ENCODE data around the gene HDAC9. TPM values are rescaled to one million over a fixed set of nuclear protein-coding genes. Genes with fewer than 3 reads are reported as not detected.
A peak's percentile ranks its signal among the peaks of the same experiment; 100 is the strongest.

HDAC9 gene
- total and polyA plus RNA-seq, 2 donors, result 4.8 to 12.2 TPM

DNA sequence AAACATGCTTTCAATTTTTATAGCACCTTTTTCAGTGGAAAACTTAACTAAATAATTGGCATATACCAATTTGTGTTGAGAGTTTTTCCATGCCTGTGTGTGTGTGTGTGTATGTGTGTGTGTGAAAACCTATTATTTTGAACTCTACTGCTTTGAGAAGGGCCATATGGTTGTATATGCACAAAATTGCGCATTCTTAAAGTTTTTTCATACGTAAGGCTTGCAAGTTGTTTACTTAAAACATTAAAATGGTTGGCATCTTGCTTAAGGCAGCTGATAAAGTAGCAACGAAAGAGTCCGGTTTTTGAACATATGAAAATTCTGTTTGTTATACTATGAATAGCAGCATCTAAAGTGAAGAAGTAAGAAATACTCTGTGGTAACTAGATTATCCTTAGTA is 84.1 kb downstream of the HDAC9 start:
- WGBS, result 98% methylated on average over 4 of the region's 4 CpGs
- DNase-seq (ENCODE audit: low read depth in 6 of 9, low spot score in 9 of 9), result no peak
- H3K27me3 ChIP-seq (ENCODE audit: control insufficient read depth in 2 of 2, insufficient read depth in 1 of 2, low read length in 1 of 2), result no peaks in the 10 kb centered on the region
- H3K4me1 ChIP-seq (ENCODE audit: control insufficient read depth in 2 of 2, insufficient read depth in 2 of 2, low read length in 2 of 2), result no peaks in the 10 kb centered on the region
- H3K9me3 ChIP-seq (ENCODE audit: control insufficient read depth in 2 of 2, insufficient read depth in 1 of 2, low read length in 1 of 2), result no peaks in the 10 kb centered on the region
- H3K4me3 ChIP-seq (ENCODE audit: low read length in 2 of 2), result no peak overlapping the region
- no peaks in the 10 kb centered on the region for H3K36me3 ChIP-seq (ENCODE audit: control insufficient read depth in 2 of 2, insufficient read depth in 2 of 2, low read length in 1 of 2)
- H3K27ac ChIP-seq (ENCODE audit: low read depth in 1 of 2, low read length in 1 of 2), result no peak overlapping the region

DNA sequence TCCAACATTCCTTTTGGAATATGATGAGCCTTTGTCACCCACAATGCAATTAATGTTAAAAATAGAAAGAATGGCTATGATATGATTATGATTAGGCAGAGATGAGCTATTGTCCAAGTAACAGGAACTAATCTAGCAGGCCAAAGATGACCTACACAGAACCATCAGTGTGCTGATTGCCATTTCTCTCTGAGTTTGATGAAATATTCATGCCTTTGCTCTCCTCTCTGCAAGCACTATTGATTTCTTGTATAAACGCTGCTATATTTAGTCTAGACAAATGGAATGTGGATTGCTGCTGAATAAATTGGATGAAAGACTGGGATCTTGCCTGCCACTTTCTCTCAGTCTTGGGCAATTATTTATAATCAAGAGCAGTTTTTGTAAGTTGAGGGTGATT is 85.4 kb downstream of the HDAC9 start:
- no peak for DNase-seq (ENCODE audit: low read depth in 6 of 9, low spot score in 9 of 9)
- Histone ChIP-seq H3K27me3 (ENCODE audit: control insufficient read depth in 2 of 2, insufficient read depth in 1 of 2, low read length in 1 of 2) (no peaks in the 10 kb centered on the region), H3K4me3 (ENCODE audit: low read length in 2 of 2) (no peak overlapping the region), H3K4me1 (ENCODE audit: control insufficient read depth in 2 of 2, insufficient read depth in 2 of 2, low read length in 2 of 2) (no peaks in the 10 kb centered on the region), H3K9me3 (ENCODE audit: control insufficient read depth in 2 of 2, insufficient read depth in 1 of 2, low read length in 1 of 2) (no peaks in the 10 kb centered on the region), H3K36me3 (ENCODE audit: control insufficient read depth in 2 of 2, insufficient read depth in 2 of 2, low read length in 1 of 2) (no peaks in the 10 kb centered on the region), H3K27ac (ENCODE audit: low read depth in 1 of 2, low read length in 1 of 2) (no peak overlapping the region)
- WGBS, result 91% methylated on average over 1 of the region's 1 CpG

- H3K4me1 ChIP-seq (ENCODE audit: control insufficient read depth in 2 of 2, insufficient read depth in 2 of 2, low read length in 2 of 2), result no peaks in the 10 kb centered on the region
- H3K4me3 ChIP-seq (ENCODE audit: low read length in 2 of 2), result no peak overlapping the region
- DNase-seq (ENCODE audit: low read depth in 6 of 9, low spot score in 9 of 9), result no peak
- 98% methylated on average over 2 of the region's 2 CpGs for WGBS
- H3K36me3 ChIP-seq (ENCODE audit: control insufficient read depth in 2 of 2, insufficient read depth in 2 of 2, low read length in 1 of 2), result no peaks in the 10 kb centered on the region
- H3K27me3 ChIP-seq (ENCODE audit: control insufficient read depth in 2 of 2, insufficient read depth in 1 of 2, low read length in 1 of 2), result no peaks in the 10 kb centered on the region
- no peaks in the 10 kb centered on the region for H3K9me3 ChIP-seq (ENCODE audit: control insufficient read depth in 2 of 2, insufficient read depth in 1 of 2, low read length in 1 of 2)
- H3K27ac ChIP-seq (ENCODE audit: low read depth in 1 of 2, low read length in 1 of 2), result no peak overlapping the region
Measured at GRCh38 chr7:18583305-18583704, 87.8 kb downstream of the HDAC9 start.

- H3K4me3 ChIP-seq (ENCODE audit: low read length in 2 of 2), result no peak overlapping the region
- WGBS, result 83% methylated on average over 7 of the region's 7 CpGs
- peak in 1 of 9 donors; percentile 2 for DNase-seq (ENCODE audit: low read depth in 6 of 9, low spot score in 9 of 9)
- no peaks in the 10 kb centered on the region for H3K27me3 ChIP-seq (ENCODE audit: control insufficient read depth in 2 of 2, insufficient read depth in 1 of 2, low read length in 1 of 2)
- no peaks in the 10 kb centered on the region for H3K9me3 ChIP-seq (ENCODE audit: control insufficient read depth in 2 of 2, insufficient read depth in 1 of 2, low read length in 1 of 2)
- H3K27ac ChIP-seq (ENCODE audit: low read depth in 1 of 2, low read length in 1 of 2), result no peak overlapping the region
- no peaks in the 10 kb centered on the region for H3K4me1 ChIP-seq (ENCODE audit: control insufficient read depth in 2 of 2, insufficient read depth in 2 of 2, low read length in 2 of 2)
- no peaks in the 10 kb centered on the region for H3K36me3 ChIP-seq (ENCODE audit: control insufficient read depth in 2 of 2, insufficient read depth in 2 of 2, low read length in 1 of 2)
Measured at GRCh38 chr7:18590241-18590640, 94.7 kb downstream of the HDAC9 start.

- Histone ChIP-seq H3K36me3 (ENCODE audit: control insufficient read depth in 2 of 2, insufficient read depth in 2 of 2, low read length in 1 of 2) (no peaks in the 10 kb centered on the region), H3K27me3 (ENCODE audit: control insufficient read depth in 2 of 2, insufficient read depth in 1 of 2, low read length in 1 of 2) (no peaks in the 10 kb centered on the region), H3K4me3 (ENCODE audit: low read length in 2 of 2) (no peak overlapping the region), H3K9me3 (ENCODE audit: control insufficient read depth in 2 of 2, insufficient read depth in 1 of 2, low read length in 1 of 2) (no peaks in the 10 kb centered on the region), H3K27ac (ENCODE audit: low read depth in 1 of 2, low read length in 1 of 2) (no peak overlapping the region), H3K4me1 (ENCODE audit: control insufficient read depth in 2 of 2, insufficient read depth in 2 of 2, low read length in 2 of 2) (no peaks in the 10 kb centered on the region)
- DNase-seq (ENCODE audit: low read depth in 6 of 9, low spot score in 9 of 9), result peak in 1 of 9 donors; percentile 16
- whole genome bisulfite sequencing, result 83% methylated on average over 1 of the region's 1 CpG
Measured at GRCh38 chr7:18590744-18591340, 95.3 kb downstream of the HDAC9 start.

- H3K36me3 ChIP-seq (ENCODE audit: control insufficient read depth in 2 of 2, insufficient read depth in 2 of 2, low read length in 1 of 2), result no peaks in the 10 kb centered on the region
- DNase-seq (ENCODE audit: low read depth in 6 of 9, low spot score in 9 of 9), result no peak
- H3K27me3 ChIP-seq (ENCODE audit: control insufficient read depth in 2 of 2, insufficient read depth in 1 of 2, low read length in 1 of 2), result no peaks in the 10 kb centered on the region
- H3K9me3 ChIP-seq (ENCODE audit: control insufficient read depth in 2 of 2, insufficient read depth in 1 of 2, low read length in 1 of 2), result no peaks in the 10 kb centered on the region
- WGBS, result 96% methylated on average over 4 of the region's 4 CpGs
- H3K4me3 ChIP-seq (ENCODE audit: low read length in 2 of 2), result no peak overlapping the region
- H3K4me1 ChIP-seq (ENCODE audit: control insufficient read depth in 2 of 2, insufficient read depth in 2 of 2, low read length in 2 of 2), result no peaks in the 10 kb centered on the region
- H3K27ac ChIP-seq (ENCODE audit: low read depth in 1 of 2, low read length in 1 of 2), result no peak overlapping the region
Measured at GRCh38 chr7:18593602-18594279, 98.2 kb downstream of the HDAC9 start.

DNA sequence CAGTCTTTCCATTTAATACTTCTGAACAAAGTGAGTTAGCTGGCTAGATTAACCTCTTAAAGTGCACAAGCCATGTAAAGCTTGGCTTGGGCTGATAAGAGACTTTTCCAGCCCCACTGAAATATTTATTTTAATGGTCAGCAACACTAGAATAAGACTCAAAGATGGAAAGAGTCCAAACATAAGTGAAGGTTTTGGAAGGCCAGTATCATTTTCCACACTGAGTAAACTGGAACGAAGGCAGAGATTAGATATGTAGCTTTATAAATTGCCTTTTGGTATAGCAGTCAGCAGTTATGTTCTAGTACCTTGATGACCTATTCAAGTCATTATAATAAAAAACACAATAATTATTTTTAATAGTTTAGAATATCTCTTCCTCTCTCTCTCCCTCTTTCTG is 102.2 kb downstream of the HDAC9 start:
- DNase-seq (ENCODE audit: low read depth in 6 of 9, low spot score in 9 of 9), result no peak
- Histone ChIP-seq H3K4me1 (ENCODE audit: control insufficient read depth in 2 of 2, insufficient read depth in 2 of 2, low read length in 2 of 2) (no peaks in the 10 kb centered on the region), H3K9me3 (ENCODE audit: control insufficient read depth in 2 of 2, insufficient read depth in 1 of 2, low read length in 1 of 2) (no peaks in the 10 kb centered on the region), H3K4me3 (ENCODE audit: low read length in 2 of 2) (no peak overlapping the region), H3K27ac (ENCODE audit: low read depth in 1 of 2, low read length in 1 of 2) (no peak overlapping the region), H3K36me3 (ENCODE audit: control insufficient read depth in 2 of 2, insufficient read depth in 2 of 2, low read length in 1 of 2) (no peaks in the 10 kb centered on the region), H3K27me3 (ENCODE audit: control insufficient read depth in 2 of 2, insufficient read depth in 1 of 2, low read length in 1 of 2) (no peaks in the 10 kb centered on the region)
- 93% methylated on average over 1 of the region's 1 CpG for WGBS

DNA sequence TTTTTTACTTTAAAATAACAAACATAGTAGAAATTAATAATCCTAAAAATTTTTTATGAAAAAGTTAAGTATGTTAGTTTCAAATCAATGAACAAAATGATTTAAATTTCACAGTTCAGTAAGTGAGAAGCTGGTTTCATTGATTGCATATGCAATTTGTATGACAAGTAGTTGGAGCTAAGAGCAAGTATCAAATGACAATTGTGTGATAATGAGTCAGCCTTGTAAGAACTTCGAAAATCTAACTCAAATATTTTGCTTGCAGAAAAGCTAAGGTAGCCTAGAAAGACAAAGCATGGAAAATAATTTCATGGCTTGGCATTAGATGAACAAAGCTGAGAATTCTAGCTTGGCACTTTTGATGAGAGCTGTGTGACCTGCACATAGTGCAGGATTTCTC is 111.5 kb downstream of the HDAC9 start:
- Histone ChIP-seq H3K27me3 (ENCODE audit: control insufficient read depth in 2 of 2, insufficient read depth in 1 of 2, low read length in 1 of 2) (no peaks in the 10 kb centered on the region), H3K36me3 (ENCODE audit: control insufficient read depth in 2 of 2, insufficient read depth in 2 of 2, low read length in 1 of 2) (no peaks in the 10 kb centered on the region), H3K27ac (ENCODE audit: low read depth in 1 of 2, low read length in 1 of 2) (no peak overlapping the region), H3K4me3 (ENCODE audit: low read length in 2 of 2) (no peak overlapping the region), H3K4me1 (ENCODE audit: control insufficient read depth in 2 of 2, insufficient read depth in 2 of 2, low read length in 2 of 2) (no peaks in the 10 kb centered on the region), H3K9me3 (ENCODE audit: control insufficient read depth in 2 of 2, insufficient read depth in 1 of 2, low read length in 1 of 2) (no peaks in the 10 kb centered on the region)
- DNase-seq (ENCODE audit: low read depth in 6 of 9, low spot score in 9 of 9), result no peak
- WGBS, result 95% methylated on average over 1 of the region's 1 CpG

- peak in 1 of 9 donors; percentile 3 for DNase-seq (ENCODE audit: low read depth in 6 of 9, low spot score in 9 of 9)
- WGBS, result 86% methylated on average over 8 of the region's 8 CpGs
- Histone ChIP-seq H3K4me3 (ENCODE audit: low read length in 2 of 2) (no peak overlapping the region), H3K27ac (ENCODE audit: low read depth in 1 of 2, low read length in 1 of 2) (no peak overlapping the region), H3K9me3 (ENCODE audit: control insufficient read depth in 2 of 2, insufficient read depth in 1 of 2, low read length in 1 of 2) (no peaks in the 10 kb centered on the region), H3K27me3 (ENCODE audit: control insufficient read depth in 2 of 2, insufficient read depth in 1 of 2, low read length in 1 of 2) (no peaks in the 10 kb centered on the region), H3K36me3 (ENCODE audit: control insufficient read depth in 2 of 2, insufficient read depth in 2 of 2, low read length in 1 of 2) (no peaks in the 10 kb centered on the region), H3K4me1 (ENCODE audit: control insufficient read depth in 2 of 2, insufficient read depth in 2 of 2, low read length in 2 of 2) (no peaks in the 10 kb centered on the region)
Measured at GRCh38 chr7:18610331-18610948, 114.9 kb downstream of the HDAC9 start.
